Liver (tissue), 9 donors: ENCODE data around the gene NINJ2. TPM values are rescaled to one million over a fixed set of nuclear protein-coding genes. Genes with fewer than 3 reads are reported as not detected.

ENCODE experiments used
- DNase-seq: peaks from one replicate; pipeline ENCODE4 v3.0.0-alpha.2; 2017; ENCODE audit warnings: low spot score
- H3K27ac ChIP-seq, 2 donors: one replicate each; pipeline ENCODE4 v1.7.0; 2013; ENCODE audit warnings: inconsistent platforms in 2 of 2, low read length in 2 of 2, control low read depth in 1 of 2, low read depth in 1 of 2, mild to moderate bottlenecking in 1 of 2
- H3K27me3 ChIP-seq, 4 donors: one replicate each; pipeline versions ENCODE4 v1.6.1 to v1.7.0; 2013; ENCODE audit warnings: low read length in 3 of 4, inconsistent platforms in 1 of 4, mild to moderate bottlenecking in 1 of 4, moderate library complexity in 1 of 4; ENCODE audit not compliant: control insufficient read depth in 4 of 4, insufficient read depth in 4 of 4
- H3K36me3 ChIP-seq, 4 donors: one replicate each; pipeline versions ENCODE4 v1.6.1 to v1.7.0; 2013; ENCODE audit warnings: low read length in 3 of 4, mild to moderate bottlenecking in 3 of 4, low read depth in 1 of 4, moderate library complexity in 1 of 4; ENCODE audit not compliant: control insufficient read depth in 4 of 4, insufficient read depth in 3 of 4
- H3K4me1 ChIP-seq, 4 donors: one replicate each; pipeline versions ENCODE4 v1.6.1 to v1.7.0; 2013; ENCODE audit warnings: low read length in 3 of 4, mild to moderate bottlenecking in 3 of 4, moderate library complexity in 1 of 4; ENCODE audit not compliant: control insufficient read depth in 4 of 4, insufficient read depth in 4 of 4
- H3K4me3 ChIP-seq, 3 donors: one replicate each; pipeline versions ENCODE4 v1.6.1 to v1.7.0; 2013; ENCODE audit warnings: low read length in 3 of 3, control low read depth in 1 of 3, low read depth in 1 of 3, mild to moderate bottlenecking in 1 of 3
- H3K9ac ChIP-seq, 2 donors: one replicate each; pipeline ENCODE4 v1.7.0; 2013; ENCODE audit warnings: low read length in 2 of 2, mild to moderate bottlenecking in 2 of 2, moderate library complexity in 2 of 2, control low read depth in 1 of 2, low read depth in 1 of 2
- H3K9me3 ChIP-seq, 4 donors: one replicate each; pipeline versions ENCODE4 v1.6.1 to v1.7.0; 2013; ENCODE audit warnings: low read length in 3 of 4; ENCODE audit not compliant: control insufficient read depth in 4 of 4
- ATF3 ChIP-seq: IDR thresholded peaks from 2 replicates; pipeline ENCODE4 v1.6.1; 2016; ENCODE audit warnings: antibody characterized with exemption
- EGR1 ChIP-seq, 2 donors: IDR thresholded peaks; 2 replicates each; pipeline ENCODE4 v1.6.1; 2016 to 2018; ENCODE audit warnings: antibody characterized with exemption in 2 of 2, low read depth in 2 of 2
- FOXA1 ChIP-seq: IDR thresholded peaks from 2 replicates; pipeline ENCODE4 v1.6.1; 2016; ENCODE audit warnings: antibody characterized with exemption
- FOXA2 ChIP-seq: IDR thresholded peaks from 2 replicates; pipeline ENCODE4 v1.6.1; 2016; ENCODE audit warnings: antibody characterized with exemption
- GABPA ChIP-seq, 2 donors: IDR thresholded peaks in 1 of 2; conservative IDR thresholded peaks in 1 of 2; 2 replicates each; pipeline ENCODE4 v1.6.1; 2016; ENCODE audit warnings: antibody characterized with exemption in 2 of 2, mild to moderate bottlenecking in 1 of 2, moderate library complexity in 1 of 2
- HNF4A ChIP-seq, 2 donors: conservative IDR thresholded peaks; 2 replicates each; pipeline ENCODE4 v1.6.1; 2016; ENCODE audit warnings: antibody characterized with exemption in 2 of 2, mild to moderate bottlenecking in 2 of 2
- HNF4G ChIP-seq: IDR thresholded peaks from 2 replicates; pipeline ENCODE4 v1.6.1; 2016; ENCODE audit warnings: antibody characterized with exemption
- JUND ChIP-seq, 2 donors: IDR thresholded peaks; 2 replicates each; pipeline ENCODE4 v1.6.1; 2016; ENCODE audit warnings: antibody characterized with exemption in 2 of 2
- NR2F2 ChIP-seq: IDR thresholded peaks from 2 replicates; pipeline ENCODE4 v1.6.1; 2016; ENCODE audit warnings: antibody characterized with exemption
- RAD21 ChIP-seq, 2 donors: IDR thresholded peaks; 2 replicates each; pipeline ENCODE4 v1.6.1; 2016; ENCODE audit warnings: antibody characterized with exemption in 2 of 2, mild to moderate bottlenecking in 2 of 2
- RXRA ChIP-seq, 2 donors: IDR thresholded peaks; 2 replicates each; pipeline ENCODE4 v1.6.1; 2017 to 2018; ENCODE audit warnings: antibody characterized with exemption in 2 of 2, mild to moderate bottlenecking in 1 of 2
- SP1 ChIP-seq: IDR thresholded peaks from 2 replicates; pipeline ENCODE4 v1.6.1; 2018; ENCODE audit warnings: antibody characterized with exemption, mild to moderate bottlenecking
- ZBTB33 ChIP-seq: IDR thresholded peaks from 2 replicates; pipeline ENCODE4 v1.6.1; 2016; ENCODE audit warnings: antibody characterized with exemption
- WGBS: extraction: QIAGEN DNeasy Blood & Tissue Kit; methylation state at CpG from one replicate; pipeline ENCODE4 v1.1.7; 2013; 5-methylcytosine and 5-hydroxymethylcytosine counted together
- polyA plus RNA-seq, 2 donors: library from polyadenylated mRNA; stranded (reverse) in 1 of 2; unstranded in 1 of 2; fragments of 200-250 nt in 1 of 2; fragments of >200 nt in 1 of 2; fragmentation: Nextera tagmentation in 1 of 2; extraction: Ambion mirVana in 1 of 2; gene quantifications; one replicate each; pipeline versions ENCODE4 v1.2.1 to v1.2.3, GENCODE V29; 2013 to 2015
- total RNA-seq, 2 donors: library from RNA; depleted of rRNA; stranded (reverse); fragments of >200 nt; gene quantifications; one replicate each; pipeline ENCODE4 v1.2.3, GENCODE V29; 2014
- TF ChIP-seq, protein P1 (sequence below): IDR thresholded peaks from 2 replicates; pipeline ENCODE4 v1.6.1; 2016; ENCODE audit warnings: antibody characterized with exemption, mild to moderate bottlenecking
- TF ChIP-seq, protein P2 (sequence below): fragments of 150-350 bp; IDR thresholded peaks from 2 replicates; pipeline ENCODE4 v1.5.1; 2017; ENCODE audit warnings: improper control_type of control experiment, low read depth, low read length; ENCODE audit not compliant: missing input control
- TF ChIP-seq, protein P3 (sequence below): IDR thresholded peaks from 2 replicates; pipeline ENCODE4 v1.6.1; 2016; ENCODE audit warnings: antibody characterized with exemption
- donor health status: healthy.
- donor health status: healthy.
- donor health status: healthy.
- donor health status: healthy.
- donor health status: healthy.

The NINJ2 gene
- total and polyA plus RNA-seq, 4 donors = 6.7 to 16.5 (median 15.4) TPM

DNA sequence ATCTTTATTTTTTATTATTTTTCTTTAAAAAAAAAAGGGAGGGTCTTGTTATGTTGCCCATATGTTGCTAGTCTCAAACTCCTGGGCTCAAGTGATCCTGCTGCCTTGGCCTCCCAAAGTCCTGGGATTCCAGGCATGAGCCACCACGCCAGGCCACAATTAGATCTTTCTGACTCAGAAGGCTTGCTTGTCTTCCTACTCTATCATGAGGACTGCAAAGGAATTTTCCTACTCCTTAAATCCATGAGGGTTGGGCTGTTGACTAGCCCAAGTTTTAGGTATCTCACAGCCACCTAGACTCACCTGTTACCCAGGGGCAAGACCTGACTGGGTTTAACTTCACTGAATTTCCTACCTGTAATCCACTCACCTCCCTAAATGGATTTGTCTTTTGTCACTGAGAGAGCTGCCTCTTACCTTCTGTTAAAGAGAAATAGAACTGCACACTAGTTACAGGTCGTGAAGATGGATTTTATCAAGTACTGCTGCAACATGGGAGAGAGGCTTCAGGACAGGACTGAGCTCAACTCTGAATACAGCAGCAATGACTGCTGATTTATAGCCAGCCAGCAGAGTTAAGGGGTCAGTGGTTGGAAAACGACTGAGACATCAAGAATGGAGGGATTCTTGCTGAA is 131.2 kb downstream of the NINJ2 start (continued):
- TF ChIP-seq, protein P1, sequence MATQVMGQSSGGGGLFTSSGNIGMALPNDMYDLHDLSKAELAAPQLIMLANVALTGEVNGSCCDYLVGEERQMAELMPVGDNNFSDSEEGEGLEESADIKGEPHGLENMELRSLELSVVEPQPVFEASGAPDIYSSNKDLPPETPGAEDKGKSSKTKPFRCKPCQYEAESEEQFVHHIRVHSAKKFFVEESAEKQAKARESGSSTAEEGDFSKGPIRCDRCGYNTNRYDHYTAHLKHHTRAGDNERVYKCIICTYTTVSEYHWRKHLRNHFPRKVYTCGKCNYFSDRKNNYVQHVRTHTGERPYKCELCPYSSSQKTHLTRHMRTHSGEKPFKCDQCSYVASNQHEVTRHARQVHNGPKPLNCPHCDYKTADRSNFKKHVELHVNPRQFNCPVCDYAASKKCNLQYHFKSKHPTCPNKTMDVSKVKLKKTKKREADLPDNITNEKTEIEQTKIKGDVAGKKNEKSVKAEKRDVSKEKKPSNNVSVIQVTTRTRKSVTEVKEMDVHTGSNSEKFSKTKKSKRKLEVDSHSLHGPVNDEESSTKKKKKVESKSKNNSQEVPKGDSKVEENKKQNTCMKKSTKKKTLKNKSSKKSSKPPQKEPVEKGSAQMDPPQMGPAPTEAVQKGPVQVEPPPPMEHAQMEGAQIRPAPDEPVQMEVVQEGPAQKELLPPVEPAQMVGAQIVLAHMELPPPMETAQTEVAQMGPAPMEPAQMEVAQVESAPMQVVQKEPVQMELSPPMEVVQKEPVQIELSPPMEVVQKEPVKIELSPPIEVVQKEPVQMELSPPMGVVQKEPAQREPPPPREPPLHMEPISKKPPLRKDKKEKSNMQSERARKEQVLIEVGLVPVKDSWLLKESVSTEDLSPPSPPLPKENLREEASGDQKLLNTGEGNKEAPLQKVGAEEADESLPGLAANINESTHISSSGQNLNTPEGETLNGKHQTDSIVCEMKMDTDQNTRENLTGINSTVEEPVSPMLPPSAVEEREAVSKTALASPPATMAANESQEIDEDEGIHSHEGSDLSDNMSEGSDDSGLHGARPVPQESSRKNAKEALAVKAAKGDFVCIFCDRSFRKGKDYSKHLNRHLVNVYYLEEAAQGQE = no peak

GRCh38 chr12:530821-531220 is 132.4 kb downstream of the NINJ2 start:
- no peak overlapping the region for H3K4me3 ChIP-seq
- H3K36me3 ChIP-seq = no peaks in the 10 kb centered on the region
- 95% methylated on average over 6 of the region's 6 CpGs for WGBS
- TF ChIP-seq HNF4G (no peak), ATF3 (no peak)
- no peaks in the 10 kb centered on the region for H3K4me1 ChIP-seq
- H3K27me3 ChIP-seq = no peaks in the 10 kb centered on the region
- no peak for DNase-seq
- no peak overlapping the region for H3K9ac ChIP-seq
- H3K9me3 ChIP-seq = peaks cover 0 to 2% (median under 1%) of the 10 kb centered on the region in 4 donors
- H3K27ac ChIP-seq = no peak overlapping the region

DNA sequence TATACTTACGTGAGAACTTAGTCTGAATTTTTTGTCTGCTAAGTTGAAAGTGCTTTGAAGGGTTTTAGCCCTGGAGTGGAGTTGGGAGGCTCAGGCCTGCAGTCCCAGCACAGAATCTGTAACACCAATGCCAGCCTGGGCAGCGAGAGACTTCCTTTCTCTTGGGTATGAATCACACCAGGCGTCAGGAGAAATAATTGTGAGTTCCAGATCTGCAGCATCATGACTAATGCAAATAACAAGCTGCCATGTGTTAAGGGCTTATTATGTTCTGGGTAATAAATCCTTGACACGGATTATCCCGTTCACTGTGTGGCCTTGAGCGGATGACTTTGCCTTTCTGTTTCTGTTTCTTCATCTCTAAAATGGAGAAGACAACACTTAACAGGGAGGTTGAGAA is 132.9 kb downstream of the NINJ2 start:
- no peak overlapping the region for H3K9ac ChIP-seq
- H3K27ac ChIP-seq = no peak overlapping the region
- WGBS = 90% methylated on average over 6 of the region's 6 CpGs
- TF ChIP-seq ATF3 (no peak), EGR1 (IDR thresholded peaks at IDR 0.05; ENCODE audit: low read depth in 2 of 2) (no peak), SP1 (no peak), RXRA (IDR thresholded peaks at IDR 0.05) (no peak), FOXA2 (no peak), JUND (IDR thresholded peaks at IDR 0.05) (no peak), HNF4A (conservative IDR thresholded peaks at IDR 0.05) (no peak), HNF4G (no peak), ZBTB33 (no peak), GABPA (IDR thresholded peaks at IDR 0.05 in 1 of 2, conservative IDR thresholded peaks at IDR 0.05 in 1 of 2) (no peak), RAD21 (IDR thresholded peaks at IDR 0.05) (no peak), NR2F2 (no peak), FOXA1 (no peak)
- TF ChIP-seq, protein P1 = no peak
- TF ChIP-seq, protein P2, sequence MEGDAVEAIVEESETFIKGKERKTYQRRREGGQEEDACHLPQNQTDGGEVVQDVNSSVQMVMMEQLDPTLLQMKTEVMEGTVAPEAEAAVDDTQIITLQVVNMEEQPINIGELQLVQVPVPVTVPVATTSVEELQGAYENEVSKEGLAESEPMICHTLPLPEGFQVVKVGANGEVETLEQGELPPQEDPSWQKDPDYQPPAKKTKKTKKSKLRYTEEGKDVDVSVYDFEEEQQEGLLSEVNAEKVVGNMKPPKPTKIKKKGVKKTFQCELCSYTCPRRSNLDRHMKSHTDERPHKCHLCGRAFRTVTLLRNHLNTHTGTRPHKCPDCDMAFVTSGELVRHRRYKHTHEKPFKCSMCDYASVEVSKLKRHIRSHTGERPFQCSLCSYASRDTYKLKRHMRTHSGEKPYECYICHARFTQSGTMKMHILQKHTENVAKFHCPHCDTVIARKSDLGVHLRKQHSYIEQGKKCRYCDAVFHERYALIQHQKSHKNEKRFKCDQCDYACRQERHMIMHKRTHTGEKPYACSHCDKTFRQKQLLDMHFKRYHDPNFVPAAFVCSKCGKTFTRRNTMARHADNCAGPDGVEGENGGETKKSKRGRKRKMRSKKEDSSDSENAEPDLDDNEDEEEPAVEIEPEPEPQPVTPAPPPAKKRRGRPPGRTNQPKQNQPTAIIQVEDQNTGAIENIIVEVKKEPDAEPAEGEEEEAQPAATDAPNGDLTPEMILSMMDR = no peak
- TF ChIP-seq, protein P3, sequence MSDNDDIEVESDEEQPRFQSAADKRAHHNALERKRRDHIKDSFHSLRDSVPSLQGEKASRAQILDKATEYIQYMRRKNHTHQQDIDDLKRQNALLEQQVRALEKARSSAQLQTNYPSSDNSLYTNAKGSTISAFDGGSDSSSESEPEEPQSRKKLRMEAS = no peak
- H3K4me3 ChIP-seq = no peak overlapping the region
- no peaks in the 10 kb centered on the region for H3K4me1 ChIP-seq
- H3K27me3 ChIP-seq = no peaks in the 10 kb centered on the region
- DNase-seq = no peak
- H3K36me3 ChIP-seq = no peaks in the 10 kb centered on the region
- peaks cover 0 to 2% (median under 1%) of the 10 kb centered on the region in 4 donors for H3K9me3 ChIP-seq
